Calu3 (cell line): Measurements from ENCODE around the gene CYTH4. TPM values are rescaled to one million over a fixed set of nuclear protein-coding genes. Genes with fewer than 3 reads are reported as not detected.

Source experiments
- BruUV-seq: library from RNA; stranded (reverse); fragments of 400-500 nt; replicated peaks from 2 replicates; lab custom pipeline; 2021; lab: Mats Ljungman, UMichigan
- CTCF ChIA-PET: fragments of 300-600 bp; sonication (Branson Sonifier 250); formaldehyde crosslinking; loops from one replicate; lab custom pipeline; 2022; ENCODE audit warnings: antibody characterized with exemption; lab: Charles Lee
- DNase-seq: peaks from one replicate; pipeline ENCODE4 v3.0.0; 2022
- H3K27ac Mint-ChIP-seq: one replicate; pipeline ENCODE4 v1.8.0; 2022; ENCODE audit warnings: mixed read lengths; ENCODE audit not compliant: unreplicated experiment
- H3K27me3 Mint-ChIP-seq: one replicate; pipeline ENCODE4 v1.8.0; 2022; ENCODE audit warnings: mixed read lengths; ENCODE audit not compliant: unreplicated experiment
- H3K36me3 Mint-ChIP-seq: one replicate; pipeline ENCODE4 v1.8.0; 2022; ENCODE audit warnings: mild to moderate bottlenecking, moderate library complexity, mixed read lengths; ENCODE audit not compliant: insufficient read depth, unreplicated experiment
- H3K4me1 Mint-ChIP-seq: one replicate; pipeline ENCODE4 v1.8.0; 2022; ENCODE audit warnings: mild to moderate bottlenecking, low read depth, mixed read lengths; ENCODE audit not compliant: unreplicated experiment
- H3K4me3 Mint-ChIP-seq: one replicate; pipeline ENCODE4 v1.8.0; 2022; ENCODE audit warnings: mild to moderate bottlenecking, low read depth, moderate library complexity, mixed read lengths; ENCODE audit not compliant: unreplicated experiment
- H3K9me3 Mint-ChIP-seq: one replicate; pipeline ENCODE4 v1.8.0; 2022; ENCODE audit warnings: low read depth, mixed read lengths; ENCODE audit not compliant: unreplicated experiment
- CTCF ChIP-seq: fragments of 200-600 bp; IDR thresholded peaks from one replicate; pipeline ENCODE4 v1.8.0; 2022; ENCODE audit warnings: antibody characterized with exemption; ENCODE audit not compliant: unreplicated experiment
- intact Hi-C: fragments of 100-400 bp; cut with micrococcal nuclease; formaldehyde crosslinking; loops from one replicate; pipeline ENCODE4 v1.10.0; 2022; ENCODE audit not compliant: unreplicated experiment
- total RNA-seq: library from RNA; stranded (reverse); gene quantifications from 2 replicates; pipeline ENCODE4 v1.2.3, GENCODE V29; 2022

CYTH4 gene
- total RNA-seq, 1 experiment from 2014 or later = 0.38 TPM

GRCh38 chr22:37312549-37313183, 30.4 kb downstream of the CYTH4 start:
- no peaks in the 10 kb centered on the region for H3K9me3 Mint-ChIP-seq
- no TSS peak for BruUV-seq
- peaks cover 11% of the 10 kb centered on the region for H3K36me3 Mint-ChIP-seq
- DNase-seq = no peak
- no peaks in the 10 kb centered on the region for H3K27me3 Mint-ChIP-seq
- CTCF ChIA-PET = no interaction called here
- TF ChIP-seq CTCF = no peak
- intact Hi-C loops = no loop called here
- H3K4me1 Mint-ChIP-seq = peaks cover 52% of the 10 kb centered on the region
- H3K4me3 Mint-ChIP-seq = no peak overlapping the region
- no peak overlapping the region for H3K27ac Mint-ChIP-seq

GRCh38 chr22:37313376-37314314, 31.3 kb downstream of the CYTH4 start:
- no peak for TF ChIP-seq CTCF
- Mint-ChIP-seq H3K27me3 (no peaks in the 10 kb centered on the region), H3K4me3 (no peak overlapping the region), H3K36me3 (peaks cover 5% of the 10 kb centered on the region), H3K9me3 (no peaks in the 10 kb centered on the region), H3K27ac (no peak overlapping the region), H3K4me1 (peaks cover 52% of the 10 kb centered on the region)
- CTCF ChIA-PET = interaction anchor here (0.6 to 1.7 kb wide), 5 partner anchors 53 to 250 kb away, joined by 3 to 9 read pairs (median 4); no protein-coding TSS in a partner anchor
- intact Hi-C loops = no loop called here
- no TSS peak for BruUV-seq
- DNase-seq = no peak

- TF ChIP-seq CTCF = no peak
- BruUV-seq = no TSS peak
- H3K9me3 Mint-ChIP-seq = no peaks in the 10 kb centered on the region
- H3K4me3 Mint-ChIP-seq = no peak overlapping the region
- intact Hi-C loops = no loop called here
- H3K27ac Mint-ChIP-seq = no peak overlapping the region
- peaks cover 5% of the 10 kb centered on the region for H3K36me3 Mint-ChIP-seq
- DNase-seq = no peak
- CTCF ChIA-PET = interaction anchor here (0.5 to 1.7 kb wide), 6 partner anchors 12 to 249 kb away, joined by 3 to 9 read pairs (median 4); no protein-coding TSS in a partner anchor
- peaks cover 49% of the 10 kb centered on the region for H3K4me1 Mint-ChIP-seq
- H3K27me3 Mint-ChIP-seq = no peaks in the 10 kb centered on the region
Observed at GRCh38 chr22:37314315-37315074, 32.2 kb downstream of the CYTH4 start.

- no TSS peak for BruUV-seq
- intact Hi-C loops = loop anchor here (2.0 kb wide), 1 partner anchor 112 kb away; no protein-coding TSS in a partner anchor
- no peak overlapping the region for H3K4me3 Mint-ChIP-seq
Observed at GRCh38 chr22:37316405-37316804, 34.1 kb downstream of the CYTH4 start.

More at GRCh38 chr22:37316405-37316804, 34.1 kb downstream of the CYTH4 start:
- TF ChIP-seq CTCF = no peak
- no peak for DNase-seq
- Mint-ChIP-seq H3K27me3 (no peaks in the 10 kb centered on the region), H3K27ac (no peak overlapping the region), H3K9me3 (no peaks in the 10 kb centered on the region), H3K4me1 (peaks cover 48% of the 10 kb centered on the region), H3K36me3 (peaks cover 5% of the 10 kb centered on the region)
- CTCF ChIA-PET = interaction anchor here (0.6 to 2.9 kb wide), 17 partner anchors 12 to 251 kb away, joined by 3 to 63 read pairs (median 3); partner anchors contain the start of gene RAC2
